Measurements from ENCODE around the gene CALHM2.

Gene CALHM2

DNA sequence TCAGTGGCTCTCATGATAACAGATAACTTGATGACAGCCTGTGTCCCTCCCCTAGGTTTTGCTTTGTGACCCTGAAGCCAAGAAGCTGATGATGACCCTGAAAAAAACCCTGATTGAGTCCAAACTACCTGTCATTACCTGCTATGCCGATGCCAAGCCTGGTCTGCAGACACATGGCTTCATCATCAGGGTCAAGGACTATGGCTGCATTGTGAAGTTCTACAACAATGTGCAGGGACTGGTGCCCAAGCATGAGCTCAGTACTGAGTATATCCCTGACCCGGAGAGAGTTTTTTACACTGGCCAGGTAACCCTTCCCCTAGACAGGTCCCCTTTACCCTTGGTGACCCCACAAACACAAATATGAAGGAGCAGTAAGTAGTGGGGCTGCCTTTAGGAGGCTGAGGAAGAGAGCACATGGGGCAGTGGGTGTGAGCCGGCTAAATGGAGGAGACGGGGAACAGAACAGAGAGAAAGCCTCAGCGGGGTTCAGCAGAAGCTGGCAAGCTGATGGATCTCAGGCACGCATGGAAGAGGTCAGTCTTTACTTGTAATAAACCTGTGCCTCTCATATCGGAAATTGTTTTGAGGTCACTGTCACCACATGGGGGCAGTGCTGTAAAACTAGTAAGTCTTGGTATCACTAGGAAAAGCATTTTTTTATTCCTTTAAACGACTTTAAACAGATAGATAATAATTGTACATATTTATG lies 35.6 kb downstream of the CALHM2 start:
- DNase-seq (ENCODE audit: low spot score): no peak

DNA sequence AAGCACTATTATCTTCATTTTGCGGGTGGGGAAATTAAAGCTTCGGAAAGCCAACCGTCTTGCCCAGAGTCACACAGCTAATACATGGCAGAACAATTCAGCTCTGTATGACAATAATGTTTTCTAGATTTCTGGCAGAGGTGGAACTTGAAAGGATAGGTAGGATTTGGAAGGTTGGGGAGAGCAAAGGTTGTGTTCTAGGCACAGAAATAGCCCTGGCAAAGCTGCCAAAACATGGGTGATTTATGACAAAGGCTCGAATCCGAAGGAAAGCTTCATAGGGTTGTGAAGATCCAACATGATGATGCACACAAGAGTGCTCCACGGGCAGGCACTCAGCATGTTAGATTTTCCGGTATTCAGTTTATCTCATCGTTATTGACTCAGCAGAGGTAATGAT lies 36.6 kb downstream of the CALHM2 start:
- DNase-seq (ENCODE audit: low spot score): no peak

DNA sequence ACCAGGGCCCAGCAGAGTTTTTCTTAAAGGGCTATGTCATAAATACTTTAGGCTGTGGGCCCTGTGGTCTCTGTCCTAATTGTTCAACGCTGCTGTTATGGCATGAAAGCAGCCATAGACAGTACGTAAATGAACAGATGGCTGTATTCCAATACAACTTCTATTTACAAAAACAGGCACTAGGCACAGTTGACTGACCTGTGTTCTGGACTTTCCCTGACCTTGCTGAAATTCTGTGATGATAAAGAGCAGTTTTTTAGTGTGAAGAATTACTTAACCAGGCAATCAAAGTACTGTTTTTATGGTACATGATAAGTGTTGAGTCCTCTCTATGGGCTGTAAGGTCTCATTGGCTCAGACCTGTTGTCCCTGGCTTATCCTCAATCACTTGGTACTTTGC lies 38.6 kb downstream of the CALHM2 start:
- no peak for DNase-seq (ENCODE audit: low spot score)

DNA sequence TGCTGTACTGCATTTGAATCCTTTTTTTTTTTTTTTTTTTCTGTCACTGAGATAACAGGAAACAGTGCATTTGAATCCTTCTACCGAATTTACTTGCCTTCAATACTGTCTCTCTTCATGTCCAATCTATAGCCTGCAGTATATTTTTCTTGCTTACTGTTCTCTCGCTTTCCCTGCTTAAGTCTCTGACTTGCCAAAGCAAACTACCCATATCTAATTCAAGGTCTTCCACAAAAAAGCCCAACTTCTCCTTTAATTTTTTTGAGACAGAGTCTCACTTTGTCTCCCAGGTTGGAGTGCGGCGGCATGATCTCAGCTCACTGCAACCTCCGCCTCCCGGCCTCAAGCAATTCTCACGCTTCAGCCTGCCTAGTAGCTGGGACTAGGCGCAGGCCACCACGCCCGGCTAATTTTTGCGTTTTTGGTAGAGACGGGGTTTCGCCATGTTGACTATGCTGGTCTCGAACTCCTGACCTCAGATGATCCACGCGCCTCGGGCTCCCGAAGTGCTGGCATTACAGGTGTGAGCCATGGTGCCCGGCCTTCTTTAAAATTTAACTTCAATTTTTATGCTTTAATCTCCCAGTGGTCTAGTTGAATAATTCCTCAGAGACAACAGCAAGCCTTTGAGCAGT lies 54.9 kb downstream of the CALHM2 start:
- DNase-seq (ENCODE audit: low spot score): no peak

DNA sequence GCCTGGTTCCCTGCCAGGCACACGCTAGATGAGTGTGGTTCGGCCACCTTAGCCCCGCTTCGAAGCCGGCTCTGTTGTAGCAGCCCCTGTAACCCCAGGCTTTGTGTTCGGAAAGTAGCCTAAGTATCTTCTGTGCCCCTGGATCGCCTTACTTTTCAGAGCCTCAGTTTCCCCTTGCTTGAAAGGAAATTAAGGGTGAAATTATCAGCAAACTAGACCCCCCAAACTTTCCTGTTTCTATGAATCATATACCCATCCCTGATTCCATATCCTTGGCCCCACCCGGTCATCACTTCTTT lies 55.4 kb downstream of the CALHM2 start:
- no peak for DNase-seq (ENCODE audit: low spot score)

Measured in ecto neural progenitor cell (in vitro differentiated cells).